WTC11 (cell line): Measurements from ENCODE around the gene PRPF40B. TPM values are rescaled to one million over a fixed set of nuclear protein-coding genes. Genes with fewer than 3 reads are reported as not detected.

ENCODE experiments used
- ATAC-seq: fragments of 200-7000 bp; cut with Tn5 transposase; 2 replicates; pipeline ENCODE4 v1.10.0; 2021; ENCODE audit warnings: mild to moderate bottlenecking, moderate library complexity
- CTCF ChIA-PET: fragments of 300-600 bp; sonication (Branson Sonifier 250); formaldehyde crosslinking; loops from one replicate; lab custom pipeline; 2021; ENCODE audit warnings: antibody characterized with exemption; lab: Charles Lee
- POLR2A ChIA-PET: fragments of 350-600 bp; sonication (Branson Sonifier 250); formaldehyde crosslinking; loops from one replicate; lab custom pipeline; 2021; ENCODE audit warnings: antibody characterized with exemption; lab: Charles Lee
- DNase-seq: peaks from one replicate; pipeline ENCODE4 v3.0.0; 2021; ENCODE audit warnings: low spot score
- H3K27ac Mint-ChIP-seq: 2 replicates; pipeline ENCODE4 v1.8.0; 2021; ENCODE audit warnings: mixed read lengths
- H3K27me3 Mint-ChIP-seq: 2 replicates; pipeline ENCODE4 v1.8.0; 2021; ENCODE audit warnings: low read depth, mild to moderate bottlenecking, moderate library complexity, mixed read lengths
- H3K36me3 Mint-ChIP-seq: 2 replicates; pipeline ENCODE4 v1.8.0; 2021; ENCODE audit warnings: mixed read lengths
- H3K4me1 Mint-ChIP-seq: 2 replicates; pipeline ENCODE4 v1.8.0; 2022; ENCODE audit warnings: mixed read lengths
- H3K4me3 Mint-ChIP-seq: 2 replicates; pipeline ENCODE4 v1.8.0; 2021; ENCODE audit warnings: mild to moderate bottlenecking, moderate library complexity, mixed read lengths
- H3K9me3 Mint-ChIP-seq: 2 replicates; pipeline ENCODE4 v1.8.0; 2021; ENCODE audit warnings: mixed read lengths
- ELF4 ChIP-seq: sonication (generic); formaldehyde crosslinking; IDR thresholded peaks from 2 replicates; pipeline ENCODE4 v1.8.1; 2022; ENCODE audit warnings: low read depth, mild to moderate bottlenecking, moderate library complexity, missing genetic modification reagents
- EMX1 ChIP-seq: fragments of 250-450 bp; sonication (Bioruptor Pico); IDR thresholded peaks from 2 replicates; pipeline ENCODE4 v1.8.0; 2021; ENCODE audit warnings: mild to moderate bottlenecking
- FOXK1 ChIP-seq: sonication (generic); formaldehyde crosslinking; IDR thresholded peaks from 2 replicates; pipeline ENCODE4 v1.8.0; 2022; ENCODE audit warnings: mild to moderate bottlenecking, moderate library complexity, missing genetic modification reagents
- FOXP1 ChIP-seq: sonication (generic); formaldehyde crosslinking; IDR thresholded peaks from 2 replicates; pipeline ENCODE4 v1.8.0; 2022; ENCODE audit warnings: missing genetic modification reagents, mild to moderate bottlenecking, moderate library complexity, borderline replicate concordance
- GTF2I ChIP-seq: fragments of 250-450 bp; sonication (Bioruptor Pico); conservative IDR thresholded peaks from 2 replicates; pipeline ENCODE4 v1.4.0; 2021; ENCODE audit warnings: mild to moderate bottlenecking
- HMGA2 ChIP-seq: fragments of 250-450 bp; sonication (Bioruptor Pico); IDR thresholded peaks from 2 replicates; pipeline ENCODE4 v1.4.0; 2021; ENCODE audit warnings: mild to moderate bottlenecking, moderate library complexity
- JUN ChIP-seq: sonication (generic); formaldehyde crosslinking; IDR thresholded peaks from 2 replicates; pipeline ENCODE4 v1.8.0; 2023; ENCODE audit warnings: mild to moderate bottlenecking, missing genetic modification reagents
- NFE2L1 ChIP-seq: sonication (generic); formaldehyde crosslinking; IDR thresholded peaks from 2 replicates; pipeline ENCODE4 v1.8.1; 2023; ENCODE audit warnings: missing genetic modification reagents
- PRRX2 ChIP-seq: fragments of 250-450 bp; sonication (Bioruptor Pico); IDR thresholded peaks from 2 replicates; pipeline ENCODE4 v1.8.0; 2021; ENCODE audit warnings: mild to moderate bottlenecking
- SP1 ChIP-seq: sonication (generic); formaldehyde crosslinking; conservative IDR thresholded peaks from 2 replicates; pipeline ENCODE4 v1.8.1; 2022; ENCODE audit warnings: missing genetic modification reagents
- TCF7 ChIP-seq: sonication (generic); formaldehyde crosslinking; IDR thresholded peaks from 2 replicates; pipeline ENCODE4 v1.8.0; 2022; ENCODE audit warnings: mild to moderate bottlenecking, low read depth, missing genetic modification reagents, moderate library complexity
- ZBTB21 ChIP-seq: sonication (generic); formaldehyde crosslinking; IDR thresholded peaks from 2 replicates; pipeline ENCODE4 v1.8.1; 2023; ENCODE audit warnings: mild to moderate bottlenecking, missing genetic modification reagents, borderline replicate concordance
- ZNF138 ChIP-seq: sonication (generic); formaldehyde crosslinking; conservative IDR thresholded peaks from 2 replicates; pipeline ENCODE4 v1.8.1; 2022; ENCODE audit warnings: mild to moderate bottlenecking, moderate library complexity, missing genetic modification reagents
- ZNF219 ChIP-seq: sonication (generic); formaldehyde crosslinking; IDR thresholded peaks from 2 replicates; pipeline ENCODE4 v1.8.0; 2023; ENCODE audit warnings: missing genetic modification reagents, mild to moderate bottlenecking, borderline replicate concordance
- total RNA-seq: library from RNA; stranded (reverse); gene quantifications from 3 replicates; pipeline ENCODE4 v1.2.3, GENCODE V29; 2021
- TF ChIP-seq, protein P1 (sequence below): sonication (generic); formaldehyde crosslinking; conservative IDR thresholded peaks from 2 replicates; pipeline ENCODE4 v1.8.1; 2022; ENCODE audit warnings: mild to moderate bottlenecking, missing genetic modification reagents
- TF ChIP-seq, protein P2 (sequence below): sonication (generic); formaldehyde crosslinking; IDR thresholded peaks from 2 replicates; pipeline ENCODE4 v1.8.0; 2023; ENCODE audit warnings: mild to moderate bottlenecking, missing genetic modification reagents
- TF ChIP-seq, protein P3 (sequence below): sonication (generic); formaldehyde crosslinking; IDR thresholded peaks from 2 replicates; pipeline ENCODE4 v1.8.1; 2022; ENCODE audit warnings: mild to moderate bottlenecking, missing genetic modification reagents, moderate library complexity, borderline replicate concordance
- TF ChIP-seq, protein P4 (sequence below): fragments of 250-450 bp; sonication (Bioruptor Pico); IDR thresholded peaks from 2 replicates; pipeline ENCODE4 v1.9.0; 2021; ENCODE audit warnings: mild to moderate bottlenecking
- TF ChIP-seq, protein P5 (sequence below): sonication (generic); formaldehyde crosslinking; IDR thresholded peaks from 2 replicates; pipeline ENCODE4 v1.8.1; 2023; ENCODE audit warnings: mild to moderate bottlenecking, missing genetic modification reagents
- TF ChIP-seq, protein P6 (sequence below): sonication (generic); formaldehyde crosslinking; IDR thresholded peaks from 2 replicates; pipeline ENCODE4 v1.8.0; 2023; ENCODE audit warnings: missing genetic modification reagents
- TF ChIP-seq, protein P7 (sequence below): sonication (generic); formaldehyde crosslinking; IDR thresholded peaks from 2 replicates; pipeline ENCODE4 v1.8.1; 2022; ENCODE audit warnings: mild to moderate bottlenecking, moderate library complexity, missing genetic modification reagents

Gene PRPF40B
- total RNA-seq, 1 experiment from 2014 or later, result 46.0 TPM

DNA sequence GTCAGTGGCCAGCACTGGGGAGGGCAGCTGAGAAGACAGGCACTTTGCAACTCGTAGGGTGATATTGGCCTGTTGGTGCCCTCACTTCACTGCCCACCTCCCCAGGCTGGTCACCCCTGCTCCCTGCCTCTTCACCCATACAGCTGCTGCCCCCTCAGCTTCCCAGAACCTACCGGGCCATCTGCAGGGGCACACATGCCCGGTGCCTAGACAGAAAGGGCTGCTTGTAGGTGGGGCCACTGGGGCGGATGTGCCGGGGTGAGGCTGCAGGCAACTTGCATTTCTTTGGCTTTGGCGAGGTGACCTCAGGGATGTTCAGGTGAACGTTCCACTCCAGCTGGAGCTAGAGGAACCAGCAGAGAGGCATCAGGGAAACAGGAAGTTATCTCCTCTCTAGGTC lies 35.1 kb upstream of the PRPF40B start:
- ChIA-PET CTCF (interaction anchor here (1.1 to 1.8 kb wide), 3 partner anchors 8 to 241 kb away, joined by 3 to 8 read pairs (median 4); no protein-coding TSS in a partner anchor), POLR2A (no interaction called here)
- 0 out of 2 replicates have a peak, but pooled peaks cover 4% of the 10 kb centered on the region for H3K9me3 Mint-ChIP-seq
- ATAC-seq, result no peak
- H3K4me3 Mint-ChIP-seq, result no peak overlapping the region
- peaks cover 12% of the 10 kb centered on the region for H3K36me3 Mint-ChIP-seq
- DNase-seq, result no peak
- TF ChIP-seq, protein P1, sequence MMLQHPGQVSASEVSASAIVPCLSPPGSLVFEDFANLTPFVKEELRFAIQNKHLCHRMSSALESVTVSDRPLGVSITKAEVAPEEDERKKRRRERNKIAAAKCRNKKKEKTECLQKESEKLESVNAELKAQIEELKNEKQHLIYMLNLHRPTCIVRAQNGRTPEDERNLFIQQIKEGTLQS (CRISPR knock-in tag), result no peak
- TF ChIP-seq, protein P2, sequence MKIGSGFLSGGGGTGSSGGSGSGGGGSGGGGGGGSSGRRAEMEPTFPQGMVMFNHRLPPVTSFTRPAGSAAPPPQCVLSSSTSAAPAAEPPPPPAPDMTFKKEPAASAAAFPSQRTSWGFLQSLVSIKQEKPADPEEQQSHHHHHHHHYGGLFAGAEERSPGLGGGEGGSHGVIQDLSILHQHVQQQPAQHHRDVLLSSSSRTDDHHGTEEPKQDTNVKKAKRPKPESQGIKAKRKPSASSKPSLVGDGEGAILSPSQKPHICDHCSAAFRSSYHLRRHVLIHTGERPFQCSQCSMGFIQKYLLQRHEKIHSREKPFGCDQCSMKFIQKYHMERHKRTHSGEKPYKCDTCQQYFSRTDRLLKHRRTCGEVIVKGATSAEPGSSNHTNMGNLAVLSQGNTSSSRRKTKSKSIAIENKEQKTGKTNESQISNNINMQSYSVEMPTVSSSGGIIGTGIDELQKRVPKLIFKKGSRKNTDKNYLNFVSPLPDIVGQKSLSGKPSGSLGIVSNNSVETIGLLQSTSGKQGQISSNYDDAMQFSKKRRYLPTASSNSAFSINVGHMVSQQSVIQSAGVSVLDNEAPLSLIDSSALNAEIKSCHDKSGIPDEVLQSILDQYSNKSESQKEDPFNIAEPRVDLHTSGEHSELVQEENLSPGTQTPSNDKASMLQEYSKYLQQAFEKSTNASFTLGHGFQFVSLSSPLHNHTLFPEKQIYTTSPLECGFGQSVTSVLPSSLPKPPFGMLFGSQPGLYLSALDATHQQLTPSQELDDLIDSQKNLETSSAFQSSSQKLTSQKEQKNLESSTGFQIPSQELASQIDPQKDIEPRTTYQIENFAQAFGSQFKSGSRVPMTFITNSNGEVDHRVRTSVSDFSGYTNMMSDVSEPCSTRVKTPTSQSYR (CRISPR knock-in tag), result no peak
- TF ChIP-seq, protein P3, sequence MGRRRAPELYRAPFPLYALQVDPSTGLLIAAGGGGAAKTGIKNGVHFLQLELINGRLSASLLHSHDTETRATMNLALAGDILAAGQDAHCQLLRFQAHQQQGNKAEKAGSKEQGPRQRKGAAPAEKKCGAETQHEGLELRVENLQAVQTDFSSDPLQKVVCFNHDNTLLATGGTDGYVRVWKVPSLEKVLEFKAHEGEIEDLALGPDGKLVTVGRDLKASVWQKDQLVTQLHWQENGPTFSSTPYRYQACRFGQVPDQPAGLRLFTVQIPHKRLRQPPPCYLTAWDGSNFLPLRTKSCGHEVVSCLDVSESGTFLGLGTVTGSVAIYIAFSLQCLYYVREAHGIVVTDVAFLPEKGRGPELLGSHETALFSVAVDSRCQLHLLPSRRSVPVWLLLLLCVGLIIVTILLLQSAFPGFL (CRISPR knock-in tag), result no peak
- no peak for TF ChIP-seq FOXK1
- no peak for TF ChIP-seq PRRX2
- no peak for TF ChIP-seq FOXP1 (CRISPR knock-in tag)
- TF ChIP-seq, protein P4, sequence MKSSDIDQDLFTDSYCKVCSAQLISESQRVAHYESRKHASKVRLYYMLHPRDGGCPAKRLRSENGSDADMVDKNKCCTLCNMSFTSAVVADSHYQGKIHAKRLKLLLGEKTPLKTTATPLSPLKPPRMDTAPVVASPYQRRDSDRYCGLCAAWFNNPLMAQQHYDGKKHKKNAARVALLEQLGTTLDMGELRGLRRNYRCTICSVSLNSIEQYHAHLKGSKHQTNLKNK, result no peak
- TF ChIP-seq, protein P5, sequence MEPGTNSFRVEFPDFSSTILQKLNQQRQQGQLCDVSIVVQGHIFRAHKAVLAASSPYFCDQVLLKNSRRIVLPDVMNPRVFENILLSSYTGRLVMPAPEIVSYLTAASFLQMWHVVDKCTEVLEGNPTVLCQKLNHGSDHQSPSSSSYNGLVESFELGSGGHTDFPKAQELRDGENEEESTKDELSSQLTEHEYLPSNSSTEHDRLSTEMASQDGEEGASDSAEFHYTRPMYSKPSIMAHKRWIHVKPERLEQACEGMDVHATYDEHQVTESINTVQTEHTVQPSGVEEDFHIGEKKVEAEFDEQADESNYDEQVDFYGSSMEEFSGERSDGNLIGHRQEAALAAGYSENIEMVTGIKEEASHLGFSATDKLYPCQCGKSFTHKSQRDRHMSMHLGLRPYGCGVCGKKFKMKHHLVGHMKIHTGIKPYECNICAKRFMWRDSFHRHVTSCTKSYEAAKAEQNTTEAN (CRISPR knock-in tag), result no peak
- no peak for TF ChIP-seq ZBTB21 (CRISPR knock-in tag)
- H3K27ac Mint-ChIP-seq, result no peak overlapping the region
- no peaks in the 10 kb centered on the region for H3K27me3 Mint-ChIP-seq
- H3K4me1 Mint-ChIP-seq, result no peaks in the 10 kb centered on the region

DNA sequence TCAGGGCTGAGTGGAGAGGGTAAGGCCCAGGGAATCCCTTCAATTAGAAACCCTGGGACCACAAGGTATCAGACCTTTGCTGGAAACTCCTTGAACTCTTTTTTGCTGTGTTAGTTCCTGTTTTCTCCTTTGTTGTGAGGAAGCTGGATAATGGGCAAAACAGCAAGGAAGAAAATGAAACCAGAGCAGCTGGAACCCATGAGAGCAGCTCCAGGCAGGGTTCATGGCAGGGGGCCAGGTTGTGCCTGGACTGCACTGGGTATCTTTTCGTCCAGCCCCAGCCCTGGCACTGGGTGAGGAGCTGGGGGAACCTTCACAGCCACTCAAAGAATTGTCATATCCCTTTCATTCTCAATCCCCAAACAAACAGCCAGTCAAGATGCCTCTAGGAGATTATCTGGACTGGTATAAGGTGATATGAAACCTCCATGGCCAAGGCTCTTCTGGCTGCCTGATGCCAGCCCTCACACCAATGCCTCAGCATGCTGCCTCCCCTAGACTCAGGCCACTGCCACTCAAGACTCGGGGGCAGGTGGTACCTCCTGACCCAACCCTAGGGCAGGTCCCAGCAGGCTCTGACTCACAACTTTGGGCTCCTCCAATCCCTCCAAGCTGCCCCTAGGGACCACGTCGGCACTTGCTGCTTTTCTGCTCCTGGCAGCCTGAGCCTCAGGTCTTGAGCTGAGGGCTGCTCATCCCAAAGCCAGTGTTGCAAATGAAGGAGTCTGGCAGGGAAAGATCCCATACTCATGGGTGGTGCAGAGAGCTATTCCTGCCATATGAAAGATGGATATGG lies 34.4 kb upstream of the PRPF40B start:
- H3K4me3 Mint-ChIP-seq, result no peak overlapping the region
- peak overlapping the region; percentile 41; the same call in 1 of the 2 replicates for H3K27ac Mint-ChIP-seq
- peaks cover 12% of the 10 kb centered on the region for H3K36me3 Mint-ChIP-seq
- H3K27me3 Mint-ChIP-seq, result no peaks in the 10 kb centered on the region
- H3K4me1 Mint-ChIP-seq, result no peaks in the 10 kb centered on the region
- ChIA-PET POLR2A (no interaction called here), CTCF (interaction anchor here (1.1 to 1.8 kb wide), 3 partner anchors 8 to 241 kb away, joined by 3 to 8 read pairs (median 4); no protein-coding TSS in a partner anchor)
- TF ChIP-seq ZNF219 (CRISPR knock-in tag), result no peak
- no peak for TF ChIP-seq TCF7 (CRISPR knock-in tag)
- TF ChIP-seq HMGA2 (CRISPR knock-in tag), result no peak
- TF ChIP-seq, protein P4, result no peak
- no peak for TF ChIP-seq JUN (CRISPR knock-in tag)
- TF ChIP-seq NFE2L1 (CRISPR knock-in tag), result no peak
- H3K9me3 Mint-ChIP-seq, result 0 out of 2 replicates have a peak, but pooled peaks cover 4% of the 10 kb centered on the region
- ATAC-seq, result no peak; the same call in 1 of the 2 replicates
- no peak for DNase-seq

DNA sequence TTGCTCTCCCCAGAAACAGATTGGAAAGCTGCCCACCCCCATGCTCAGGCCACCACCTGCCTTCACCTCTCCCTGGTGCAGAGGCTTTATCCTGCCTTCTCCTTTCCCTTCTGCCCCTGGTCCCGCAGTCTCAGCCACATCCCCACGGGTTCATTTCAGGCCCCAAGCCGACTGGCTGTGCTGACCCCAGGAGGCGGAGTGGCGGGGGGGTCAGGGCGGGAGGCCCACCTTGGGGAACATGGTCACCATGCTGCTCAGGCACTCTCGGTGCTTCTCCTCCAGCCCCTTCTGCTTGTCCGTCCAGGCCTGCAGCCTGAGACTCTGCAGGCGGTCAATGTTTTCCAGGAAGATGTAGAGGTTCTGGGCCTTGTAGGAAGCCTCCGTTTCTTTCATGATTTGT lies 24.8 kb upstream of the PRPF40B start:
- H3K4me1 Mint-ChIP-seq, result no peaks in the 10 kb centered on the region
- DNase-seq (no peak), ATAC-seq (no peak)
- no peak overlapping the region for H3K4me3 Mint-ChIP-seq
- no peaks in the 10 kb centered on the region; the same call in 1 of the 2 replicates for H3K9me3 Mint-ChIP-seq
- H3K27me3 Mint-ChIP-seq, result peaks cover 4% of the 10 kb centered on the region; the same call in 1 of the 2 replicates
- ChIA-PET CTCF (no interaction called here), POLR2A (no interaction called here)
- H3K27ac Mint-ChIP-seq, result no peak overlapping the region
- no peaks in the 10 kb centered on the region for H3K36me3 Mint-ChIP-seq
- TF ChIP-seq, protein P6, sequence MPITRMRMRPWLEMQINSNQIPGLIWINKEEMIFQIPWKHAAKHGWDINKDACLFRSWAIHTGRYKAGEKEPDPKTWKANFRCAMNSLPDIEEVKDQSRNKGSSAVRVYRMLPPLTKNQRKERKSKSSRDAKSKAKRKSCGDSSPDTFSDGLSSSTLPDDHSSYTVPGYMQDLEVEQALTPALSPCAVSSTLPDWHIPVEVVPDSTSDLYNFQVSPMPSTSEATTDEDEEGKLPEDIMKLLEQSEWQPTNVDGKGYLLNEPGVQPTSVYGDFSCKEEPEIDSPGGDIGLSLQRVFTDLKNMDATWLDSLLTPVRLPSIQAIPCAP, result no peak
- TF ChIP-seq NFE2L1 (CRISPR knock-in tag) (no peak), GTF2I (CRISPR knock-in tag) (no peak), EMX1 (CRISPR knock-in tag) (no peak), ELF4 (CRISPR knock-in tag) (no peak), SP1 (no peak), ZNF138 (CRISPR knock-in tag) (no peak)
- TF ChIP-seq, protein P7, sequence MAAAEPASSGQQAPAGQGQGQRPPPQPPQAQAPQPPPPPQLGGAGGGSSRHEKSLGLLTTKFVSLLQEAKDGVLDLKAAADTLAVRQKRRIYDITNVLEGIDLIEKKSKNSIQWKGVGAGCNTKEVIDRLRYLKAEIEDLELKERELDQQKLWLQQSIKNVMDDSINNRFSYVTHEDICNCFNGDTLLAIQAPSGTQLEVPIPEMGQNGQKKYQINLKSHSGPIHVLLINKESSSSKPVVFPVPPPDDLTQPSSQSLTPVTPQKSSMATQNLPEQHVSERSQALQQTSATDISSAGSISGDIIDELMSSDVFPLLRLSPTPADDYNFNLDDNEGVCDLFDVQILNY (CRISPR knock-in tag), result no peak
